ENCODE measurements around the gene ATG12. TPM values are rescaled to one million over a fixed set of nuclear protein-coding genes. Genes with fewer than 3 reads are reported as not detected.
A peak's percentile ranks its signal among the peaks of the same experiment; 100 is the strongest.

The ATG12 gene
- total RNA-seq, 1 donor from 2014 or later, result 67.3 TPM

DNA sequence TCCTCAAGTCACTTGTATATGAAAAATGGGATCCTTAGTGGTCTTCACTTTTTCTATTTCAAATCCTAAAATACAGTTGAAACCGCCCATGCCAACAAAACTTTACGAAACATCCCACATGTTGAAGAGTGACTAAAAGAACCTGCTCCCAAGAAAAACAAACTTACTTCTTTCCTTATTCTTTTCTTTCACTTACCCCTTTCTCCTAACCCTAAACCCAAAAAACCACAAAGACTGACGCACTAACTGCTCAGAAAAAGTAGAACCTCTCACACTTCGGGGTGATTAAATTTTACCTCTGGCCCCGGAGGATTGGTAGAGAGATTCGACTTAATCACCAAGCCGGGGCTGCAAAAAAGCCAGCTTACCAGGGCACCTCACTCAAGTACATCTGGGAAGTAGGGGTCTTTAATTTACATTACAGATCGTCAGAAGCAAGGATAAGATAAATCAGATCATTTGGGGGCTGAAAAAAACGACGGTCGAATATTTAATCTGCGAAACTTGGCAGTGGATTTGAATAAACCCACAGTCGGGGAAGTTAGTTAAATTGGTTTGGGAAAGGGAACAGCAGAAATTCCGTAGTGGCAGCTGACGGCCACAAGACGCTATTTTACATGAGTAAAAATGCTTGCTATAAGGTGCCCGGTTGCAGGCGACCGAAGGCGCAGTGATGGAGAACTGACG, 26.2 kb downstream of the ATG12 start:
- DNase-seq, result no peak
- H3K36me3 Mint-ChIP-seq (ENCODE audit: unreplicated experiment), result peaks cover 11% of the 10 kb centered on the region
- TF ChIP-seq CTCF (IDR thresholded peaks at IDR 0.05; ENCODE audit: partially characterized antibody, unreplicated experiment), result no peak
- peak overlapping the region; percentile 88 for H3K27ac Mint-ChIP-seq (ENCODE audit: unreplicated experiment)
- H3K4me3 Mint-ChIP-seq (ENCODE audit: unreplicated experiment), result peak overlapping the region; percentile 98
- H3K9me3 Mint-ChIP-seq (ENCODE audit: unreplicated experiment), result peaks cover 15% of the 10 kb centered on the region
- H3K4me1 Mint-ChIP-seq (ENCODE audit: low read depth, unreplicated experiment), result peaks cover 52% of the 10 kb centered on the region
- H3K27me3 Mint-ChIP-seq (ENCODE audit: unreplicated experiment), result peaks cover 14% of the 10 kb centered on the region

DNA sequence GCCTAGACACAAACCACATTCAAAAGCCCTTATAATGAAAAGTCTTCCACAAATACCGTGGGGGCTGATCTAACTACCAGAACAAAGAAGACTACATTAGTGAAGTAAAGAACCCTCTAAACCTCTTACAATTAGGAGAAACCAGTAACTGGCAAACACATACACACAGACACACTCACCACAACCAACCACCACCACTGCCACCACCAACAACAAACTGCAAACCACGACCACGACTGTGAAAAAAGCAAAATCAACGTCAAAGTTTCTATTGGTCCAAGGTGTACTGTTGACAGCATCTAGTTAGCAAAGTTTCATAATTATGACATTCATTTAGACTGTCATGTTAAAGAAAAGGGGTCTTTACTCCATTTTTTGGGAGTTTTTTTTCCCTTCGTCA, 27.6 kb downstream of the ATG12 start:
- Mint-ChIP-seq H3K9me3 (ENCODE audit: unreplicated experiment) (peaks cover 15% of the 10 kb centered on the region), H3K27ac (ENCODE audit: unreplicated experiment) (no peak overlapping the region), H3K36me3 (ENCODE audit: unreplicated experiment) (peaks cover 17% of the 10 kb centered on the region), H3K27me3 (ENCODE audit: unreplicated experiment) (peaks cover 18% of the 10 kb centered on the region), H3K4me1 (ENCODE audit: low read depth, unreplicated experiment) (peaks cover 49% of the 10 kb centered on the region), H3K4me3 (ENCODE audit: unreplicated experiment) (peak overlapping the region; percentile 98)
- TF ChIP-seq CTCF (IDR thresholded peaks at IDR 0.05; ENCODE audit: partially characterized antibody, unreplicated experiment), result no peak
- DNase-seq, result no peak

DNA sequence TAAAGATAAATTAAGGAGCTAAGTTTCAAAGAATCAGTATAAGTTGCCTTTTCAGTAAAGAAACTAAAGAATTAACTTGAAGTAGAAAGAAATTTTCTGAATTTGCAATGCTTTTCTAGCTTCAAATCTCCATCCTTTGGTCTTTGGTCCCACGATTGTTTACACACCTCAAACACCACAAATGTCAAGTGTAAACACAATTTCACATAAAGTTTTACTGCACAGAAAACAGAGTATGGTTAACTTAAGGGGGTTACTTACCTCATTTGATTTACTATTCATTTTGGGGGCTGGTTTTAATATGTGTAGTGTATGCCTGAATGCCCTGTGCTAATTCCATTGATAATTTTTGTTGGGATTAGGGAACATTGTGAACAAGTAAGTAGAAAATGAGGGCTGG, 29.0 kb downstream of the ATG12 start:
- Mint-ChIP-seq H3K27ac (ENCODE audit: unreplicated experiment) (no peak overlapping the region), H3K9me3 (ENCODE audit: unreplicated experiment) (peaks cover 16% of the 10 kb centered on the region), H3K4me3 (ENCODE audit: unreplicated experiment) (peak overlapping the region; percentile 65), H3K36me3 (ENCODE audit: unreplicated experiment) (peaks cover 17% of the 10 kb centered on the region), H3K27me3 (ENCODE audit: unreplicated experiment) (peaks cover 16% of the 10 kb centered on the region), H3K4me1 (ENCODE audit: low read depth, unreplicated experiment) (peaks cover 37% of the 10 kb centered on the region)
- TF ChIP-seq CTCF (IDR thresholded peaks at IDR 0.05; ENCODE audit: partially characterized antibody, unreplicated experiment), result no peak
- DNase-seq, result no peak

- Mint-ChIP-seq H3K4me1 (ENCODE audit: low read depth, unreplicated experiment) (peaks cover 34% of the 10 kb centered on the region), H3K36me3 (ENCODE audit: unreplicated experiment) (peaks cover 17% of the 10 kb centered on the region), H3K4me3 (ENCODE audit: unreplicated experiment) (peak overlapping the region; percentile 40), H3K9me3 (ENCODE audit: unreplicated experiment) (peaks cover 12% of the 10 kb centered on the region), H3K27me3 (ENCODE audit: unreplicated experiment) (peaks cover 15% of the 10 kb centered on the region), H3K27ac (ENCODE audit: unreplicated experiment) (no peak overlapping the region)
- no peak for DNase-seq
- no peak for TF ChIP-seq CTCF (IDR thresholded peaks at IDR 0.05; ENCODE audit: partially characterized antibody, unreplicated experiment)
These were observed 30.0 kb downstream of the ATG12 start for GRCh38 chr5:115811406-115811805.

GRCh38 chr5:115810761-115811160, 30.6 kb downstream of the ATG12 start:
- H3K4me3 Mint-ChIP-seq (ENCODE audit: unreplicated experiment), result peak overlapping the region; percentile 40
- no peak overlapping the region for H3K27ac Mint-ChIP-seq (ENCODE audit: unreplicated experiment)
- H3K4me1 Mint-ChIP-seq (ENCODE audit: low read depth, unreplicated experiment), result peaks cover 34% of the 10 kb centered on the region
- peaks cover 17% of the 10 kb centered on the region for H3K36me3 Mint-ChIP-seq (ENCODE audit: unreplicated experiment)
- H3K9me3 Mint-ChIP-seq (ENCODE audit: unreplicated experiment), result peaks cover 11% of the 10 kb centered on the region
- no peak for TF ChIP-seq CTCF (IDR thresholded peaks at IDR 0.05; ENCODE audit: partially characterized antibody, unreplicated experiment)
- DNase-seq, result no peak
- peaks cover 12% of the 10 kb centered on the region for H3K27me3 Mint-ChIP-seq (ENCODE audit: unreplicated experiment)
